Astrocyte (in vitro differentiated cells and primary cell): ENCODE measurements around the gene OR2S2. TPM values are rescaled to one million over a fixed set of nuclear protein-coding genes. Genes with fewer than 3 reads are reported as not detected.
"Not testable (repeated sequence)": the region's sequence is repeated elsewhere in the genome, so short reads cannot be mapped to it uniquely, and the experiment has no call there.

Experiments used
- DNase-seq: peaks from one replicate; pipeline ENCODE4 v3.0.0-alpha.2; 2010; ENCODE audit warnings: low read depth
- FAIRE-seq: peaks from 2 replicates; lab custom pipeline; 2011; peaks lifted over from hg19 to GRCh38; lab: Jason Lieb, UNC
- H2AFZ ChIP-seq: 2 replicates; pipeline ENCODE4 v1.6.0; 2012; ENCODE audit warnings: low read depth, low read length, inconsistent platforms
- H3K27ac ChIP-seq: 2 replicates; pipeline ENCODE4 v1.5.1; 2011; ENCODE audit warnings: low read depth, low read length, inconsistent platforms
- H3K27me3 ChIP-seq: 2 replicates; pipeline ENCODE4 v1.6.0; 2011; ENCODE audit warnings: low read length, inconsistent platforms; ENCODE audit not compliant: insufficient read depth
- H3K36me3 ChIP-seq: 2 replicates; pipeline ENCODE4 v1.5.1; 2011; ENCODE audit warnings: low read length, inconsistent platforms; ENCODE audit not compliant: insufficient read depth
- H3K4me1 ChIP-seq: 2 replicates; pipeline ENCODE4 v1.5.1; 2011; ENCODE audit warnings: low read length, inconsistent platforms; ENCODE audit not compliant: insufficient read depth
- H3K4me2 ChIP-seq: 2 replicates; pipeline ENCODE4 v1.6.0; 2012; ENCODE audit warnings: low read length, inconsistent platforms
- H3K4me3 ChIP-seq: 2 replicates; pipeline ENCODE4 v1.5.1; 2011; ENCODE audit warnings: low read depth, mild to moderate bottlenecking, low read length, inconsistent platforms; ENCODE audit not compliant: insufficient read depth
- H3K79me2 ChIP-seq: 2 replicates; pipeline ENCODE4 v1.6.0; 2012; ENCODE audit warnings: mild to moderate bottlenecking, low read length, inconsistent platforms; ENCODE audit not compliant: insufficient read depth
- H3K9ac ChIP-seq: 2 replicates; pipeline ENCODE4 v1.6.0; 2012; ENCODE audit warnings: mild to moderate bottlenecking, low read length, inconsistent platforms
- H3K9me3 ChIP-seq: 2 replicates; pipeline ENCODE4 v1.5.1; 2012; ENCODE audit warnings: low read depth, mild to moderate bottlenecking, low read length, inconsistent platforms; ENCODE audit not compliant: insufficient read depth
- H4K20me1 ChIP-seq: 2 replicates; pipeline ENCODE4 v1.6.0; 2012; ENCODE audit warnings: low read length, inconsistent platforms; ENCODE audit not compliant: insufficient read depth
- H3K27ac Mint-ChIP-seq: one replicate; pipeline ENCODE4 v1.8.0; 2021; ENCODE audit warnings: mild to moderate bottlenecking, mixed read lengths; ENCODE audit not compliant: unreplicated experiment
- H3K27me3 Mint-ChIP-seq: one replicate; pipeline ENCODE4 v1.8.0; 2021; ENCODE audit warnings: low read depth, mixed read lengths; ENCODE audit not compliant: unreplicated experiment
- H3K36me3 Mint-ChIP-seq: one replicate; pipeline ENCODE4 v1.8.0; 2021; ENCODE audit warnings: low read depth, mixed read lengths; ENCODE audit not compliant: unreplicated experiment
- H3K4me1 Mint-ChIP-seq: one replicate; pipeline ENCODE4 v1.8.0; 2021; ENCODE audit warnings: low read depth, mixed read lengths; ENCODE audit not compliant: unreplicated experiment
- H3K4me3 Mint-ChIP-seq: one replicate; pipeline ENCODE4 v1.8.0; 2021; ENCODE audit warnings: mild to moderate bottlenecking, moderate library complexity, mixed read lengths; ENCODE audit not compliant: unreplicated experiment
- H3K9me3 Mint-ChIP-seq: one replicate; pipeline ENCODE4 v1.8.0; 2021; ENCODE audit warnings: mild to moderate bottlenecking, mixed read lengths; ENCODE audit not compliant: unreplicated experiment
- EZH2 ChIP-seq: IDR thresholded peaks from 2 replicates; pipeline ENCODE4 v1.6.1; 2012; ENCODE audit warnings: mild to moderate bottlenecking, low read length, inconsistent platforms; ENCODE audit not compliant: insufficient read depth
- total RNA-seq: library from RNA; stranded (reverse); gene quantifications from 2 replicates; pipeline ENCODE4 v1.2.1, GENCODE V29; 2021
- TF ChIP-seq, protein P1 (sequence below): IDR thresholded peaks from 2 replicates; pipeline ENCODE4 v1.5.1; 2011; ENCODE audit warnings: low read depth, mild to moderate bottlenecking, inconsistent platforms, low read length, moderate library complexity; ENCODE audit not compliant: insufficient read depth

The OR2S2 gene
- total RNA-seq, 1 donor from 2014 or later = not detected

DNA sequence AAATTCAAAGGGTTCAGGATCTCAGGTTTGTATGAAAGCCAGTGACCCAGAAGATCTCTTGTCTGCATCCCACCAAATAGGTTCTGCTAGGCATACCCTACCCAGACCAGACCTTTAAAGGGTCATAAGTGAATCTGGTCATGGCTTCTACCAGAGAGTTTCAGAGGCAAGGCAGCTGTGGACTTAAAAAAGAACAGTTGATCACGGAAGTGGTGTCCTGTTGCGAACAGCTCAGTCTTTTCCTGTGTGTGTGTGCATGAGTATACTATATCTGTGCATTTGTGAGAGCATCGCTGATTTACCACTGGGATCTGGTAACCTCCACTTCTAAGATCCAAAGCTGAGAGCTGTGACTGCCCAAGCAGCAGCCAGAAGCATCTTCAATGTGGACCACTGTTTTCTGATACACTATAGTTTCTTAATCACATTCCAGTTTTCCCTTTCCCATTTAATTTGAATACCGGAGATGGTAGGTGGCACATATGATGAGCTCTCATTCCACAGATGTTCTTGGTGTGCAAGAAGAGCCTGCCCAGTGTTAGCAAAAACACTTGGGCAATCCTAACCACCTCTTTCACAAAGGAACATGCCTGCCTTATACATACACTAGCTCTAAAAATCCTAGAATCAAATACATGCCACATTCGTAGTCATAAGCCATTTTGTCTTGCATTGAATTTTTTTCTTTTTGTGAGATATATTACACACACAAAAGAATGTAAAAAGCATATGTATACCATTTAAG is 36.2 kb upstream of the OR2S2 start:
- Histone ChIP-seq H3K27me3 (peaks cover 5% of the 10 kb centered on the region), H4K20me1 (no peaks in the 10 kb centered on the region), H3K4me1 (peaks cover 6% of the 10 kb centered on the region), H2AFZ (no peak overlapping the region), H3K27ac (no peak overlapping the region), H3K4me3 (no peak overlapping the region), H3K9me3 (no peaks in the 10 kb centered on the region), H3K4me2 (no peak overlapping the region), H3K79me2 (no peaks in the 10 kb centered on the region), H3K9ac (no peak overlapping the region), H3K36me3 (no peaks in the 10 kb centered on the region)
- TF ChIP-seq, protein P1, sequence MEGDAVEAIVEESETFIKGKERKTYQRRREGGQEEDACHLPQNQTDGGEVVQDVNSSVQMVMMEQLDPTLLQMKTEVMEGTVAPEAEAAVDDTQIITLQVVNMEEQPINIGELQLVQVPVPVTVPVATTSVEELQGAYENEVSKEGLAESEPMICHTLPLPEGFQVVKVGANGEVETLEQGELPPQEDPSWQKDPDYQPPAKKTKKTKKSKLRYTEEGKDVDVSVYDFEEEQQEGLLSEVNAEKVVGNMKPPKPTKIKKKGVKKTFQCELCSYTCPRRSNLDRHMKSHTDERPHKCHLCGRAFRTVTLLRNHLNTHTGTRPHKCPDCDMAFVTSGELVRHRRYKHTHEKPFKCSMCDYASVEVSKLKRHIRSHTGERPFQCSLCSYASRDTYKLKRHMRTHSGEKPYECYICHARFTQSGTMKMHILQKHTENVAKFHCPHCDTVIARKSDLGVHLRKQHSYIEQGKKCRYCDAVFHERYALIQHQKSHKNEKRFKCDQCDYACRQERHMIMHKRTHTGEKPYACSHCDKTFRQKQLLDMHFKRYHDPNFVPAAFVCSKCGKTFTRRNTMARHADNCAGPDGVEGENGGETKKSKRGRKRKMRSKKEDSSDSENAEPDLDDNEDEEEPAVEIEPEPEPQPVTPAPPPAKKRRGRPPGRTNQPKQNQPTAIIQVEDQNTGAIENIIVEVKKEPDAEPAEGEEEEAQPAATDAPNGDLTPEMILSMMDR = no peak
- TF ChIP-seq EZH2 = no peak
- H3K36me3 Mint-ChIP-seq = peaks cover 4% of the 10 kb centered on the region
- H3K27ac Mint-ChIP-seq = no peak overlapping the region
- H3K4me3 Mint-ChIP-seq = no peak overlapping the region
- peaks cover 10% of the 10 kb centered on the region for H3K9me3 Mint-ChIP-seq
- H3K27me3 Mint-ChIP-seq = peaks cover 34% of the 10 kb centered on the region
- peak; percentile 63 for FAIRE-seq
- H3K4me1 Mint-ChIP-seq = peaks cover 8% of the 10 kb centered on the region
- no peak for DNase-seq

DNA sequence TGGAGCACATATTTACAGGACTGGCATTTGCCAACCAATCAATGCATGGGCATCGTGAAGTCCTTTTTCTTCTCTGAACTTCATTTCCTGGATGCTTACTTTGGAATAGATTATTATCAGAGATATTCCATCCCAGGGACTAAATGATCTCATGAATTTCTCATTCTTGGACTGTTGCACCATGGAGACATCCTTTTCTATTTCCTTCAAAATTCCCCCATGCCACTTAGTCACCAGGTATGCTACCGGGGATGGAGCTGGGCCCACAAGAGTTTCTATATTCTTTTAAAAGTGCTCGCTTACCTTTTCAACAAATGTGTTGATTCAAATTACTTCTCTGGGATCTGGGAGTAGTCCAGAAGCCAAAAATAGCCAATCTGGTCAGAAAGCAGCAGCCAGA is 35.2 kb upstream of the OR2S2 start:
- not testable (repeated sequence) for H3K4me3 Mint-ChIP-seq, DNase-seq, H3K9me3 Mint-ChIP-seq, H3K4me2 ChIP-seq, H3K9ac ChIP-seq, H2AFZ ChIP-seq, H3K36me3 Mint-ChIP-seq, H4K20me1 ChIP-seq, H3K27me3 ChIP-seq, H3K27ac Mint-ChIP-seq, H3K4me1 ChIP-seq, H3K4me1 Mint-ChIP-seq, H3K9me3 ChIP-seq, H3K27ac ChIP-seq, H3K79me2 ChIP-seq, FAIRE-seq, H3K36me3 ChIP-seq, H3K4me3 ChIP-seq
- peaks cover 34% of the 10 kb centered on the region for H3K27me3 Mint-ChIP-seq

DNA sequence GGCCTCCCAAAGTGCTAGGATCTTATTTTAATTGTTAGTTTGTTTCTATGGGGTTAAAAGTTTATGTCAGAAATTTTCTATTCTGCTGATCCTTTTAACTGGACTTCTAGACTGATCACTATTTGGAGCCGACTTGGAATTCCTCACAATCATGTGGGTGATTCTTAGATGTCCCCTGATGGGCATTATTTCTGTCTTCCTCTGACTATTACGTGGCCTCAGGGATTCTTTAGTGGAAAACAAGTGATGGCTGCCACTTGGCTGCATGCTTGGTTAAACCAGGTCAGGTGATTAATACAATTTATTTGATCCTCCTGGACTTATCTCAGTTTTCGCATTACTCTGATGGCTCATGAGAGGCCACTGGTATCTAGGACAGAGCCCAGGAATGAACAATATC is 32.2 kb upstream of the OR2S2 start:
- no peak overlapping the region for H2AFZ ChIP-seq
- no peak for FAIRE-seq
- no peaks in the 10 kb centered on the region for H3K9me3 Mint-ChIP-seq

More for the DNA sequence above, 32.2 kb upstream of the OR2S2 start:
- Histone ChIP-seq H4K20me1 (no peaks in the 10 kb centered on the region), H3K27me3 (peaks cover 5% of the 10 kb centered on the region), H3K4me3 (no peak overlapping the region), H3K4me2 (no peak overlapping the region), H3K4me1 (no peaks in the 10 kb centered on the region), H3K79me2 (no peaks in the 10 kb centered on the region), H3K36me3 (no peaks in the 10 kb centered on the region), H3K9ac (no peak overlapping the region), H3K9me3 (no peaks in the 10 kb centered on the region), H3K27ac (no peak overlapping the region)
- no peak overlapping the region for H3K4me3 Mint-ChIP-seq
- H3K27ac Mint-ChIP-seq = no peak overlapping the region
- peaks cover 34% of the 10 kb centered on the region for H3K27me3 Mint-ChIP-seq
- no peaks in the 10 kb centered on the region for H3K4me1 Mint-ChIP-seq
- DNase-seq = no peak
- H3K36me3 Mint-ChIP-seq = peaks cover 4% of the 10 kb centered on the region
- TF ChIP-seq, protein P1 = no peak
- TF ChIP-seq EZH2 = no peak
